ENCODE data around the gene IL1B.

IL1B gene

DNA sequence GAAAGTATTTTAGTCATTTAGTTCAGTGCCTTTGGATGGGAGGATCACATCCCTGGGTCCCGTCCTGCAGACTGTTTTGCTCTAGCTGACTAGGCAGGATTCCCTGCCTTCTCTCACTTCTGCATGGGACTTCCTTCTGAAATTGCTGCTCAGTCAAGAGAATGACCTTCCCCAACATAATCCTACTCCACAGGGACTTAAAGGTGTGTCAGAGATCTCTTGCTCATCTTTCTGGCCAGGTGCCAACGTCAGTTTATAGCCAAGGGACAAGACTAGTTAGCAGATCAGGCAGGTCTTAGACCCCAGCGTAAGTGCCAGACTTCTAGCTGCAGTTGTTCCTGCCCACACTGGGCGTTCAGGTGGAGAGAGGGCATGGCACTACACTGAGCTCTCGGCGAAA, 9.5 kb upstream of the IL1B start:
- no peaks in the 10 kb centered on the region for H3K9me3 ChIP-seq (ENCODE audit: control insufficient read depth, low read depth, low read length)
- H3K27me3 ChIP-seq (ENCODE audit: control insufficient read depth, insufficient read depth, low read length) = no peaks in the 10 kb centered on the region
- H3K4me1 ChIP-seq (ENCODE audit: control insufficient read depth, low read depth, low read length) = peaks cover 19% of the 10 kb centered on the region
- H3K27ac ChIP-seq (ENCODE audit: low read length) = no peak overlapping the region
- H3K4me3 ChIP-seq (ENCODE audit: low read length) = no peak overlapping the region
- no peak overlapping the region for H3K9ac ChIP-seq (ENCODE audit: low read length)
- no peaks in the 10 kb centered on the region for H3K36me3 ChIP-seq (ENCODE audit: control insufficient read depth, low read depth, low read length)

DNA sequence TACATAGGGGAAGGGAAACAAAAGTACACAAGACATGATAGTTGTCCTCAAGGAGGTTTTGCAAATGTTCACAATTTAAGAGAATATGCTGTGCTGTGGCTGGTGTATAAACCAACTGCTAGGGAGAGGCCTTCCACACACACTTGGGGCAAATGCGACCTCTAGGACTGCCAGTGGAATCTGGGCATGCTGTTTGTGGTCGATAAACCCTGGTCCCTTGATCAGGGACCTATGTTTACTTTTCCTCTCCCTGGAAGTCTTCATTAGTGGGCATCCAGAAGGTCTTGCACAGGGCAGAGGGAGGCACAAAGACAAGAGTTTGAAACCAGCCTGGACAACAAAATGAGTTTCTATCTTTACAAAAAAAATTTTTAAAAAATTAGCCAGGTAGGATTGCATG, 7.3 kb upstream of the IL1B start:
- no peak overlapping the region for H3K4me3 ChIP-seq (ENCODE audit: low read length)
- peaks cover 1% of the 10 kb centered on the region for H3K4me1 ChIP-seq (ENCODE audit: control insufficient read depth, low read depth, low read length)
- no peak overlapping the region for H3K27ac ChIP-seq (ENCODE audit: low read length)
- H3K9me3 ChIP-seq (ENCODE audit: control insufficient read depth, low read depth, low read length) = no peaks in the 10 kb centered on the region
- H3K36me3 ChIP-seq (ENCODE audit: control insufficient read depth, low read depth, low read length) = no peaks in the 10 kb centered on the region
- no peaks in the 10 kb centered on the region for H3K27me3 ChIP-seq (ENCODE audit: control insufficient read depth, insufficient read depth, low read length)
- H3K9ac ChIP-seq (ENCODE audit: low read length) = no peak overlapping the region

DNA sequence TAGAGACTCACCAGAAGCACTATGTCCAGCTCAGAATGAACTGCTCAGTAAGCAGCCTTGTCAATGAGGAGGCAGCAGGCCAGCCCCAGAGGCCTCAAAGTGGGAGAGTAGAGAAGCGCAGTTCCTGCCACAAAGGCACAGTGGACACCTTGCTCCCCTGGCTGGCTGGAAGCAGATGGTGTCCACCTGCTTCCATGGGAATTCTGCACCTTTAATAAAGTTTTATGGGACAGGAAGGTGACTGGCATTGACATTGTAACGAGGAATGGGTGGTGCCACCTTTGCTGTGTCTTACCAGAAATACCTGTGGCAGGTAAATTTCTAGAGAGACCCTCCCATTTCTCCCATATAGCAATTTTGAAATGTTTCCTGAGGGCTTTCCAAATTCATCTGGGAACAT, 6.7 kb upstream of the IL1B start:
- no peak overlapping the region for H3K4me3 ChIP-seq (ENCODE audit: low read length)
- no peaks in the 10 kb centered on the region for H3K27me3 ChIP-seq (ENCODE audit: control insufficient read depth, insufficient read depth, low read length)
- H3K27ac ChIP-seq (ENCODE audit: low read length) = no peak overlapping the region
- H3K9ac ChIP-seq (ENCODE audit: low read length) = no peak overlapping the region
- no peaks in the 10 kb centered on the region for H3K36me3 ChIP-seq (ENCODE audit: control insufficient read depth, low read depth, low read length)
- H3K4me1 ChIP-seq (ENCODE audit: control insufficient read depth, low read depth, low read length) = peaks cover 3% of the 10 kb centered on the region
- no peaks in the 10 kb centered on the region for H3K9me3 ChIP-seq (ENCODE audit: control insufficient read depth, low read depth, low read length)

DNA sequence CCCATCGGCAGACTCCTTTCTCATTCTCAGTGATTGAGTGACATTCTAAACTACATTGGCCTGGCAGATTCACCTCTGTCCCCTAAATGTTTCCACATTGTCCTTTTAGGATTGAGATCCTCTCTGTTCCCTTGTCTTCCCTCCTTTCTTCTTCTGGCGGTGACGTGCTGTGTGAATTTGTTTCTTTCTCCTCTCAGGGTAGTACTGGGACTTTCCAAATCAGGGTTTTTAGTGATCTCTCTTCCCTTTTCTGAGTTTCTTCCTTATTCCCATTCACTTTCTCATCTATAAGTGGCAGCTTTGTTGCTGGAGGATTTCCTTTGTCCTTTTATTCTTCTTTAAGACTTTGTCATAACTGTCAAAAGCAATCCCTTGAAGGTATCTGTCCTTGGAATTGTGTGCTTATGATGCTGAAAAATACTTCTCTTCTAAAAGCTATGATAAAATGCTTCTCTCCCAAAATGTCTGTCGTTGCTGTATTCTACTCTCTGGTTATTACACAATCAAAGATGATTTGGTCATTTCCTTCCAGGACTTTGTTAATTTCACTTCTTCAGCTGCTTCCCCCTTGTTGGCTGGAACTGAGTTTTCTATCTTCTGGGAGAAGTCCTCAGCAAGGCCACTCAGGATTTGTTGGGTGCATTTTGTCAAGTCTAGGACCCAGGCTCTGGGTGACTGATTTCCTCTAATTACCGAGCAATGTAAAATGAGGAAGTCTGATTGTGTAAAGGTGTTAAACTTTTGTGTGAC, 4.9 kb upstream of the IL1B start:
- H3K9me3 ChIP-seq (ENCODE audit: control insufficient read depth, low read depth, low read length) = no peaks in the 10 kb centered on the region
- no peaks in the 10 kb centered on the region for H3K36me3 ChIP-seq (ENCODE audit: control insufficient read depth, low read depth, low read length)
- no peaks in the 10 kb centered on the region for H3K27me3 ChIP-seq (ENCODE audit: control insufficient read depth, insufficient read depth, low read length)
- H3K4me1 ChIP-seq (ENCODE audit: control insufficient read depth, low read depth, low read length) = peaks cover 3% of the 10 kb centered on the region
- H3K4me3 ChIP-seq (ENCODE audit: low read length) = no peak overlapping the region
- no peak overlapping the region for H3K27ac ChIP-seq (ENCODE audit: low read length)
- H3K9ac ChIP-seq (ENCODE audit: low read length) = no peak overlapping the region

DNA sequence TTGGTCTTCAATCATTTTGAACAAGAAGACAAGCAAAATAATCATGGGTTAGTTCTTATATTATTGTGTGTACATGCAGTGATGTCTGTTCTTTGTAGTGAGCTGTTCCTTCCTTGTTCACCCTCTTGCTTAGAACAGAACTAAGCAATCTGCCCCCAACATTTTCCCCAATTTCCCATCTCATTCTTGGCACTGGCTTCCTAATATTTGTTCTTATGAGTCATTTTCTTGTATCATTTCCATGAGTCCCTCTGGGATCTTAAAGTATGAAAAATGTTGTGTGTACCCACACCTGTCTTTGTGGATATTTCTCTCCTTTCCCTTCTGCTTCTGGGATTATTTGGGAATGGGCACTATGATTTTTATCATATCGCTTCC, 3.5 kb upstream of the IL1B start:
- Histone ChIP-seq H3K27me3 (ENCODE audit: control insufficient read depth, insufficient read depth, low read length) (no peaks in the 10 kb centered on the region), H3K4me1 (ENCODE audit: control insufficient read depth, low read depth, low read length) (peaks cover 3% of the 10 kb centered on the region), H3K9me3 (ENCODE audit: control insufficient read depth, low read depth, low read length) (no peaks in the 10 kb centered on the region), H3K9ac (ENCODE audit: low read length) (no peak overlapping the region), H3K4me3 (ENCODE audit: low read length) (no peak overlapping the region), H3K27ac (ENCODE audit: low read length) (no peak overlapping the region), H3K36me3 (ENCODE audit: control insufficient read depth, low read depth, low read length) (no peaks in the 10 kb centered on the region)

DNA sequence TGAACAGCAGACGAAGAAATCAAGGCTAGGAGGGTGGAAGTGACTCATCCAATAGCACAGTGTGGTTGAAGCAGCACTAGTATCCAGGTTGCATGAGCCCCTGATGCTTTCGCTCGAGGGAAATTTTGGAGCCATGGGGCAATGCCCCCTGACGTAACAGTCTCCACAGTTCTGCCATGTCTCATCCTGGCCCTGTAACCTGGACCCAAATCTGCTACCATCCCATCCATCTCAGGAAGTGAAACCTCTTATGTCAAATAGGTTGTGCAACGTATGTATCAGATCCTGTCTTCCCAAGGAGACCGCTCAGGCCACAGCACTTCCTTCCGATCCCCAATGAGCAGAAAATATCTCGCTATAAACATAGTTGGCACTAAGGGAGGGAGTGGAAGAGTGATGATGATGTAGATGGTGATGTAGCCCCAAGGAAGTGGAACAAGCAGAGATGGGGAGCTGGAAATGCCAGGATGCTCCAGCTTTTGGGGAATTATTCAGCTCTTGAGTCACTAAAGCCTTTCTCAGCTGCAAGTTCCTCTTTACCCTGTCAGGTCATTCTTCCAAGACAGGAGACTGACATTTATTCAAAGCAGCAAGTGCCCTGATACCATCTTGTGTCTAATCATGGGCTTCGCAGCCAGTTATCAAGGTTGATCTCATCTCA, 3.0 kb upstream of the IL1B start:
- Histone ChIP-seq H3K27ac (ENCODE audit: low read length) (no peak overlapping the region), H3K4me1 (ENCODE audit: control insufficient read depth, low read depth, low read length) (peaks cover 3% of the 10 kb centered on the region), H3K9ac (ENCODE audit: low read length) (no peak overlapping the region), H3K36me3 (ENCODE audit: control insufficient read depth, low read depth, low read length) (no peaks in the 10 kb centered on the region), H3K4me3 (ENCODE audit: low read length) (no peak overlapping the region), H3K9me3 (ENCODE audit: control insufficient read depth, low read depth, low read length) (no peaks in the 10 kb centered on the region), H3K27me3 (ENCODE audit: control insufficient read depth, insufficient read depth, low read length) (no peaks in the 10 kb centered on the region)

DNA sequence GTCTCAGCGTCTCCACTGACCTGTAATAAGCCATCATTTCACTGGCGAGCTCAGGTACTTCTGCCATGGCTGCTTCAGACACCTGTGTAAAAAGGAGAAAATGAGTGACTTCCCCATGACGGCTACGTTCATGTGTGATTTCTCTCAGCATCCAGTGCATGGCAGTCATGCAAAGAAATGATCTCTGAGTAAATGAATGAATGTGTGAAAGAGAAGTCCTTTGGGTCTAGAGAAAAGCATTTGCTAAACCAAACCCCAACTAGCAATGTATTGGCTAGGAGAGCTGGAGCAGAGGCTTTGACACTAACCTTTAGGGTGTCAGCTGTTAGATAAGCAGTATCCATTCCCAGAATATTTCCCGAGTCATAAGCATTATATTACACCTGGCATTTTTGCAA, 417 bp downstream of the IL1B start:
- no peaks in the 10 kb centered on the region for H3K27me3 ChIP-seq (ENCODE audit: control insufficient read depth, insufficient read depth, low read length)
- no peak overlapping the region for H3K9ac ChIP-seq (ENCODE audit: low read length)
- no peak overlapping the region for H3K4me3 ChIP-seq (ENCODE audit: low read length)
- no peak overlapping the region for H3K27ac ChIP-seq (ENCODE audit: low read length)
- H3K9me3 ChIP-seq (ENCODE audit: control insufficient read depth, low read depth, low read length) = no peaks in the 10 kb centered on the region
- peaks cover 3% of the 10 kb centered on the region for H3K4me1 ChIP-seq (ENCODE audit: control insufficient read depth, low read depth, low read length)
- H3K36me3 ChIP-seq (ENCODE audit: control insufficient read depth, low read depth, low read length) = no peaks in the 10 kb centered on the region

DNA sequence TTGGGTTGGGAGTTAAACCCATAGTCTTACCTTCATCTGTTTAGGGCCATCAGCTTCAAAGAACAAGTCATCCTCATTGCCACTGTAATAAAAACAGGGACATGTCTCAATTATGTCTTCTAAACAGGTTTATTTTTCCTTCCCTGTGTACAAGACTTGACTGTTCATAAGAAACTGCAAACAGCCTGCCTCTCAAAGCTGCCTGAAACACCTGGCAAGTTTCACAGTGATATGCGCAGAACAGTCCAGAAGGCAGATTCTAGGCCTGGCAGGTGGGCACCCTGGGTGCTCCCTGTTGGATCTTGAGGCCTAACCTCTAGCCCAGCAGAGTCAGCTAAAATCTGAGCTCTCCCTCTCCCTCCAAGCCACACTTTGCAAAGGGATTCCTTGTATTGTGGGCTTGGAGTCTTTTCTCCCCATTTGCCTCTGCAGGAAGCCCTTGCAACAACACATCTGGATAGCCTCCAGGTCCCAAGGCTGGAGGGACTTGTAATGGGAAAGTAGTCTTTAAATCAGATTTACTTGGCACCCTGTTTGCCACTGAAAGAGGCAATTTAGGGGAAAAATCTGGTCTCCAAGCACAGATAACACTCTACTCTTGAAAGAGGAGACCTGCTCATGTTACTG, 930 bp downstream of the IL1B start:
- Histone ChIP-seq H3K4me3 (ENCODE audit: low read length) (no peak overlapping the region), H3K9ac (ENCODE audit: low read length) (no peak overlapping the region), H3K4me1 (ENCODE audit: control insufficient read depth, low read depth, low read length) (peaks cover 3% of the 10 kb centered on the region), H3K27ac (ENCODE audit: low read length) (no peak overlapping the region), H3K36me3 (ENCODE audit: control insufficient read depth, low read depth, low read length) (no peaks in the 10 kb centered on the region), H3K27me3 (ENCODE audit: control insufficient read depth, insufficient read depth, low read length) (no peaks in the 10 kb centered on the region), H3K9me3 (ENCODE audit: control insufficient read depth, low read depth, low read length) (no peaks in the 10 kb centered on the region)

DNA sequence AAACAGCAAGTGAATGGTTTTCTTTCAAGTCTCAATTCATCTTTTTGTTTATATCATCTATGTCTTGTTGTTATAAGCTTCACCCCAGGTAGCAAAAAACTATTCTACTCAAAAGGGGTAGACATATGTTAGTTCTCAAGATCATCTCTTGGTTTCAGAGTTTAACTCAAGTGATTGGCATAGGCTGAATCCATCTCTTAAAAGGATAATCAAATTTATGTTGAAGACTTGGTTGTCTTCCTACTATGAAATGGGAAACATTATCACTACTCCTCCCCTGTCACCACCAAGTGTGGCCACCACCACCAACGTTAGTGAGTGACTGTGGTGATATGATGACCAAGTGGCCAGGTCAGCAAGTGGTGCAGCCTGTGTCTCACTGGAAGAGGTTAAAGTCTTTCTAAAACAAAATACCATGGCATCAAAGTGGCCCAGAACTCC, 1.5 kb downstream of the IL1B start:
- H3K4me3 ChIP-seq (ENCODE audit: low read length) = no peak overlapping the region
- no peaks in the 10 kb centered on the region for H3K36me3 ChIP-seq (ENCODE audit: control insufficient read depth, low read depth, low read length)
- peaks cover 3% of the 10 kb centered on the region for H3K4me1 ChIP-seq (ENCODE audit: control insufficient read depth, low read depth, low read length)
- H3K9me3 ChIP-seq (ENCODE audit: control insufficient read depth, low read depth, low read length) = no peaks in the 10 kb centered on the region
- H3K27me3 ChIP-seq (ENCODE audit: control insufficient read depth, insufficient read depth, low read length) = no peaks in the 10 kb centered on the region
- no peak overlapping the region for H3K9ac ChIP-seq (ENCODE audit: low read length)
- H3K27ac ChIP-seq (ENCODE audit: low read length) = no peak overlapping the region

DNA sequence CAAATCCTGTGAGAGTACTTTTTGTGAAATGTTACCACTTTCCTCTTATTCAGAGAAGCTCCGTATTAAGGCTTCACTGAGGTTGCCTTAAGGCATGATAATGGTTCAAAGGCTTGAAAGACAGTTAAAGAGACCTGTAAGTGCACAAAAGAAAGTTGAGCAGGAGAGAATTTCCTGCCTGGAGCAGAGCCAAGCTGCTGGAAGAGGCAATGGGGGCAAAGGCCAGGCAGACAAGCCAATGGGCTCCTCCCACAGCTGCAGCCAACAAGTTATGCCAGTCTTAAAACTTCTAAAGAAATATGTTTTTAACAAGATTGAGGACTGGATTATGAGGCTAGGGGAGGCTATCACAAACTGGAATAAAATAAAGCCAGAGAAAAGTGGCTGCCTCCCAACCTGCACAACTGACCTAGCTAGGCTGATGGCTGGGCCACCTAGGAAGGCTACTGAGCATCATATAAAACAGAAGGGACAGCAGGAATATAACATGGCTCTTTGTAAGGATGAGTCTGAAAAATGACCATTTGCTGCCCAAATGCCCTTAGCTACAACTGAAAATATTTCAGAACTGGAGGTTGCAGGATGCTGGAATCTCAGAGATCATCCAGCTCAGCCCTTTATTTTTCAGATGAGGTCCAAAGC, 2.1 kb downstream of the IL1B start:
- no peak overlapping the region for H3K9ac ChIP-seq (ENCODE audit: low read length)
- no peaks in the 10 kb centered on the region for H3K36me3 ChIP-seq (ENCODE audit: control insufficient read depth, low read depth, low read length)
- no peaks in the 10 kb centered on the region for H3K27me3 ChIP-seq (ENCODE audit: control insufficient read depth, insufficient read depth, low read length)
- H3K27ac ChIP-seq (ENCODE audit: low read length) = no peak overlapping the region
- H3K4me1 ChIP-seq (ENCODE audit: control insufficient read depth, low read depth, low read length) = peaks cover 3% of the 10 kb centered on the region
- no peaks in the 10 kb centered on the region for H3K9me3 ChIP-seq (ENCODE audit: control insufficient read depth, low read depth, low read length)
- no peak overlapping the region for H3K4me3 ChIP-seq (ENCODE audit: low read length)

DNA sequence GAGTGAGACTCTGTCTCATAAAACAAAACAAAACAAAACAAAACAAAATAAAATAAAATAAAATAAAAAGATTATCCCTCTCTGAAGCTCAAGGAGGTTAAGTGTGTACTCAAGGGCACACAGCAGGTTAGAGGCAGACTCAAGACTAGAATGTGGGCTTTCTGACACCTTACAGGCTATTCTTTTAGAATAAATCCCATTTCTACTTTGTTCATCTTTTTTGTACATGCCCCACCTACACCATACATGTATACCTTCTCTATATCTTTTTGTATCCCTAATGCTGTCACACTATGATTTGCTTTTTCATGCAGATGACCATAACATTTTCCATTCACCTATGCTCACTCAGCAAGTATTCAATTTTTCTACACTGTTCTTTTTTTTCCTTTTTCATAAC, 2.6 kb downstream of the IL1B start:
- Histone ChIP-seq H3K9me3 (ENCODE audit: control insufficient read depth, low read depth, low read length) (no peaks in the 10 kb centered on the region), H3K36me3 (ENCODE audit: control insufficient read depth, low read depth, low read length) (no peaks in the 10 kb centered on the region), H3K9ac (ENCODE audit: low read length) (no peak overlapping the region), H3K4me3 (ENCODE audit: low read length) (no peak overlapping the region), H3K27ac (ENCODE audit: low read length) (no peak overlapping the region), H3K27me3 (ENCODE audit: control insufficient read depth, insufficient read depth, low read length) (no peaks in the 10 kb centered on the region), H3K4me1 (ENCODE audit: control insufficient read depth, low read depth, low read length) (peaks cover 3% of the 10 kb centered on the region)
